Effector memory CD4-positive, alpha-beta T cell (primary cell): Measurements from ENCODE around the gene ME1.

Source experiments
- DNase-seq, 3 donors: peaks; one replicate each; pipeline ENCODE4 v3.0.0-alpha.2; 2020
- H3K27ac ChIP-seq: 2 replicates; pipeline ENCODE4 v1.7.0; 2013; ENCODE audit warnings: mild to moderate bottlenecking, low read length, moderate library complexity; ENCODE audit not compliant: insufficient read depth, poor library complexity, severe bottlenecking
- H3K27me3 ChIP-seq: replicated peaks from 2 replicates; pipeline ENCODE4 v1.7.0; 2013; ENCODE audit warnings: mild to moderate bottlenecking, low read length; ENCODE audit not compliant: insufficient read depth, control insufficient read depth, poor library complexity, severe bottlenecking
- H3K36me3 ChIP-seq: 2 replicates; pipeline ENCODE4 v1.7.0; 2013; ENCODE audit warnings: mild to moderate bottlenecking, low read length, moderate library complexity; ENCODE audit not compliant: control insufficient read depth, insufficient read depth
- H3K4me1 ChIP-seq: 2 replicates; pipeline ENCODE4 v1.7.0; 2013; ENCODE audit warnings: low read length, mild to moderate bottlenecking; ENCODE audit not compliant: control insufficient read depth, insufficient read depth, poor library complexity, severe bottlenecking
- H3K4me3 ChIP-seq: 2 replicates; pipeline ENCODE4 v1.7.0; 2013; ENCODE audit warnings: low read length, low read depth, mild to moderate bottlenecking; ENCODE audit not compliant: insufficient read depth, poor library complexity, severe bottlenecking
- H3K9me3 ChIP-seq: 2 replicates; pipeline ENCODE4 v1.7.0; 2013; ENCODE audit warnings: mild to moderate bottlenecking, low read length, moderate library complexity; ENCODE audit not compliant: control insufficient read depth

Gene ME1

DNA sequence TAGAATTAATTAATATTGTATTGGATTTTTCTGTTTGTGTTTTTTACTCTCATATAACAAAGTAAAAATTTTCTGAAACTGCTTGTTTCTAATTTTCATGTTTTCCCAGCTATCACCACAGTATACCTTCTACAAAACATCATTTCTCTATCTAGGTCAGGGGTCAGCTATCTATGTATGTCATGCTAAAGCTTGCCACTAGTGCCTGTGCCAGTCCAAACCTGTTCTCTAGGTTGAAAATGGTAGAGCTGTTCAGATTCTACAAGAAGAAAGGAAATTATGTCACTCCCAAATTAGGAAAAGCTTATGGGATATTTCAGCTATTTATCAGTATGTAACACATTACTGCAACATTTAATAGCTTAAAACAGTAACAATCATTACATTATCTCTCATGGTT is 5.8 kb upstream of the ME1 start:
- no peak for DNase-seq
- H3K27ac ChIP-seq: no peak overlapping the region
- H3K4me1 ChIP-seq: no peaks in the 10 kb centered on the region
- H3K36me3 ChIP-seq: no peaks in the 10 kb centered on the region
- no peaks in the 10 kb centered on the region for H3K27me3 ChIP-seq
- H3K4me3 ChIP-seq: no peak overlapping the region
- no peaks in the 10 kb centered on the region for H3K9me3 ChIP-seq

DNA sequence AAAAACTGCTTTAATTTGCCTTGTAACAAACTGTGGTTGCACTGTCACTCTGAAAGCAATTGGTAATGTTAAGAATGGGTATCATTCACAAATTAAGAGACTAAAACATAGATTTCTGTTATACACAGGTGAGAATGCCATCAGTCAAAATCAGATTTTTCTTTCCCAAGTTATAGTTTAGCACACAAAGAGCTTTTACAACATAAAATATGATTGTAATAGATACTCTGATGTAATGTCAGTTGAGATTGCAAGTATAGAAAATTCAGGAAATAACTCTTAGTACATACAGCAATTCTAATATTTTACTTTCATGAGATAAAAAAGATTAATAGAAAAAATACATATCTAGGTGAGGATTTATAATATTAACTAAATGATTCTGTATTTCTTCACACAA is 2.3 kb upstream of the ME1 start:
- H3K36me3 ChIP-seq: no peaks in the 10 kb centered on the region
- no peaks in the 10 kb centered on the region for H3K9me3 ChIP-seq
- no peak overlapping the region for H3K4me3 ChIP-seq
- DNase-seq: no peak
- no peaks in the 10 kb centered on the region for H3K4me1 ChIP-seq
- no peaks in the 10 kb centered on the region for H3K27me3 ChIP-seq
- no peak overlapping the region for H3K27ac ChIP-seq

DNA sequence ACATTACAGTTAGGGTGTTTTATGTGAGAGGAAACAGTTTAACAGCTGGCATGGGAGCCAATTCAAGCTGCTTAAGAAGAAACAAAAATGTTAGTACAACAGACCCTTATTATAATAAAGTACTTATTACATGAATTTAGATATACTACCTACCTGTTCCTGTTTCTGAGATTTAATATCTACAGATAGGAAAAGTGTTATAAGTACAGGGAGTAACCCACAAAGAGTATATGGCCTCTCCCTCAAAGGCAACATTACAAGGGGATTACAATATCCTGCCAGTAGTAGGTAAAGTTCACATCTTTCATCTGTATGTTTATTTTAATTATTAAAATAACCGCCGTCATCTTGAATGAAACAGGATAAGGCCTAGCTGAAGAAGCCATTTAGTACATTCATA is 1.8 kb upstream of the ME1 start:
- Histone ChIP-seq H3K4me3 (no peak overlapping the region), H3K36me3 (no peaks in the 10 kb centered on the region), H3K9me3 (no peaks in the 10 kb centered on the region), H3K27ac (no peak overlapping the region), H3K4me1 (no peaks in the 10 kb centered on the region), H3K27me3 (no peaks in the 10 kb centered on the region)
- no peak for DNase-seq

DNA sequence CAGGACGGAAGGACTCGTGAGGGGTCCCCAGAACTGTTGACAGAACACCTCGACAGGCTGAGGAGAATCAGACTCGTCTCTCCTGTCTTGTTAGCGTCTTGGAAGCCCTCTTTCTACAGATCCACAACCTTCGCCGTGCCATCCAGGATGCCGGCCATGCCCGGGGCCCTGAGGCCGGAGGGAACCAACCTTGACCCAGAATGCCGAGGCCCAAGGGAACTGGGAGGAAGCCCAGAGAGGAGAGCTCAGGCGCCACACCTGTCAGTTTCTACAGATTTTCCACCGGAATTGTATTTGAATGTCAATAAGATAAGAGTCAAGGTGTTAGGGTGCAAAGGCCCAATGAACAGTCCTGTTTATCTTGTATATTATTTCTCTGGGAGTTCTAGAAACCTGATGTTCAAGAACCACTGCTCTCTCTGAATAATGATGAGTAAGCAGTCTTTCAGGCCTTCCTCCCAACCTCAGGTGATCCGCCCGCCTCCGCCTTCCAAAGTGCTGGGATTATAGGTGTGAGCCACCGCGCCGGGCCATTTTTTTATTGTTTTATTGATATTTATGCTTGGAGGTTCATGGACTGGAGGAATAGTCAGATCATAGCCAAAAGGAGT is 799 bp upstream of the ME1 start:
- H3K27ac ChIP-seq: no peak overlapping the region
- H3K36me3 ChIP-seq: no peaks in the 10 kb centered on the region
- no peaks in the 10 kb centered on the region for H3K9me3 ChIP-seq
- no peaks in the 10 kb centered on the region for H3K4me1 ChIP-seq
- H3K4me3 ChIP-seq: no peak overlapping the region
- no peaks in the 10 kb centered on the region for H3K27me3 ChIP-seq
- DNase-seq: no peak

DNA sequence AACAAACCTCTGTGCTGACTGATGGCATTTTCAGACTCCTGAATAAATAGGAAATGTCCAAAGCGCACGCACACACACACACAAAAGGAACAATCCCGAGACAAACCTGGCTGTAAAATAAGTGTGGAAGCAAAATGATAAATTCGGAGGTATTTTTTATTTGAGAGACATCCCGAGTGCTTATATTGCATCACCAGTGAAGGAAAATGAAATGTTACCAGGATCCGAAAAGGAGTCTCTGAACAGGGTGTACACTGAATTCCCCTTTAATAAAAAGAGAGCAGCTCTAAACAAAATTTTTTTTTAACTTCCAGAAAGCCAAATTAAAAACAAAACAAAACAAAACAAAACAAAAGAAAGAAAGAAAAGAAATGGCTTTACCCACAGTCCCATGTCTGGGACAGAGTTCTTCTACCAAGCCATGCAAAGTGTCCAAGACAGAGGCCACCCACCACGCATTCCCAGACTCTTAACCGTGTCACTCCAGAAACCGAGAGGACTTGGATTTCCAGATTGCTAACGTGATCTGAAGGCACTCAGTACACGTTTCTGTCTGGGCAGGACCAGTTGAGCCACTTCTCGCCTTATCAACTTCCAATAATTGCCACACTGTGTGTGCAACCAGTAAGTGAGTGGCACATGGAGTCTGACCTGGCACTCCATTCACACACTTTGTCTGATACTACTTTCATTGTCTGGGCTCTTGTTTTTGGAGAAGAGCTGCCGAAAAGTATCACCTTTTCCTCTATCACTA is 817 bp downstream of the ME1 start:
- Histone ChIP-seq H3K36me3 (no peaks in the 10 kb centered on the region), H3K9me3 (no peaks in the 10 kb centered on the region), H3K4me3 (no peak overlapping the region), H3K27ac (no peak overlapping the region), H3K27me3 (no peaks in the 10 kb centered on the region), H3K4me1 (no peaks in the 10 kb centered on the region)
- no peak for DNase-seq

DNA sequence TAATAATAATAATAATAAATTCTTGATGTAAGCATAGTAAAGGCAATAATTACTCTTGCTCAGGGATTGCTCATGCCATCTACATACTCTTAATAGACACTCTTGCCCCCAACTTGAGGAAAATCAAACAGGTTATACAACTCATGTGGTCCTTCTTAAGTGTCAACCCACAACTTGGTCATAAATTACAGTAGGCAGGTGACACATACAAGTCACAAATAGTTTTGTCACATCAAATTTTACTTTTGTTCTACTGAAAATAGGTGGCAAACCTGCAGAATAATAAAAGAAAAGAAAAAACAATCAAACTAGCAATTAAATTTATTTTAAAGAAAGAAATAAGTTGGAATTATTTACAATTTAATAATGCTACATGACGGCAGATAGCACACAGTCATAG is 1.6 kb downstream of the ME1 start:
- no peaks in the 10 kb centered on the region for H3K27me3 ChIP-seq
- H3K9me3 ChIP-seq: no peaks in the 10 kb centered on the region
- H3K36me3 ChIP-seq: no peaks in the 10 kb centered on the region
- H3K4me1 ChIP-seq: no peaks in the 10 kb centered on the region
- no peak overlapping the region for H3K27ac ChIP-seq
- DNase-seq: no peak
- no peak overlapping the region for H3K4me3 ChIP-seq

DNA sequence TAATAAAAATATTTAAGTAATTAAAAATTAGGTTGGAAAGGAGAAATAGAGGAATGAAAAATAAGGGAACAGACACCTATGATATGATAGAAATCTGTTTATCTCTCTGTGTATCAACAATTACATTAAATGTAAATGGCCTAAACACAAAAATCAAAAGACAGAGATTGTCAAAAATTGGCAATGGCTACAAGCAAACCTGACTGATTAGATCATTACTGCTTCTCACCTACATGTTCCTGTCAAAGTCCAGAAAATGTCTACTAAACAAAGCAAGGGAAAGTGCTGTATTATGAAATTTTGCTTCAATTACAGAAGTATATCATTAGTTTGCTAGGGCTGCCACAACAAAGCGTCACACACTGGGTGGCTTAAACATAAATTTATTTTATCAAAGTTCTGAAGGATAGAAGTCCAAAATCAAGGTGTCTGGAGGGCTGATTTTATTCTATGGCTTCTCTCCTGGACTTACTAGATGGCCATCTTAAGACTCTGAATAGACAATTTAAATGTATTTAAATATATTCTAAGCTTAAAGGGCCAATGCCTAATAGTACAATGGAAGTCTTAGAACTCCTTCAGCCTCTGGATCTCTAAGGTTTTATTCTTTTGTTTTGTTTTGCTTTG is 6.3 kb downstream of the ME1 start:
- no peak overlapping the region for H3K4me3 ChIP-seq
- no peak for DNase-seq
- H3K36me3 ChIP-seq: no peaks in the 10 kb centered on the region
- no peaks in the 10 kb centered on the region for H3K27me3 ChIP-seq
- H3K27ac ChIP-seq: no peak overlapping the region
- H3K9me3 ChIP-seq: no peaks in the 10 kb centered on the region
- no peaks in the 10 kb centered on the region for H3K4me1 ChIP-seq

DNA sequence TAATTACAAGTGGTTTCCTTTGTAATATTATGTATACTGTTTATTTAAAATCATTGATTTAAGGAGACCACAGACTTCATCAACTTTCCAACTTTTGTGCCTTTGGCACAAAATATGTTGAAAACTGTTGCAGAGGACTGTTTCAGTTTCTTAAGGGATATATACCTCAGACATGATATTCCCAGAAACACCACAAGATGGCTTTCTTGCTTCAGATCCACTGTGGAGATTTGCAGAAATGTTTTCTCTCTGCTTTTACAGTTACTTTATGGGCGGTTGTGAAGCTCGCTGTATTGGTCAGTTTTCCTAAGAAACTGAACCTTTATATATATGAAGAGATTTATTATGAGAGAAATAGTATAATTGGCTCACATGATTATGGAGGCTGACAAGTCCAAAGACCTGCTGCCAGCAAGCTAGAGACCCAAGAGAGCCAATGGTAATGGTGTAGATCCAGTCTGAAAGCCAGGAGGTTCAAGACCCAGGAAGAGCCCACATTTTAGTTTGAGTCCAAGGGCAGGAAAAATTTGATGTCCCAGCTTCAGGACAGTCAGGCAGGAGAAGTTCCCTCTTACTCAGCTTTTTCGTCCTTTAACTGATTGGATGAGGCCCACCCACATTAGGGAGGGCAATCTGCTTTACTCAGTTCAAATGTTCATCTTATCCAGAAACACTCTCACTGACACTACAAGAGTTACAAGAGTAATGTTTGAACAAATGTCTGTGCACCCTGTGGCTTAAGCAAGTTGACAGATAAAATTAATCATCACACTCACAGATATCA is 12.8 kb downstream of the ME1 start:
- no peak for DNase-seq
- no peak overlapping the region for H3K4me3 ChIP-seq
- no peak overlapping the region for H3K27ac ChIP-seq
- H3K27me3 ChIP-seq: no peaks in the 10 kb centered on the region
- H3K36me3 ChIP-seq: no peaks in the 10 kb centered on the region
- no peaks in the 10 kb centered on the region for H3K4me1 ChIP-seq
- no peaks in the 10 kb centered on the region for H3K9me3 ChIP-seq

DNA sequence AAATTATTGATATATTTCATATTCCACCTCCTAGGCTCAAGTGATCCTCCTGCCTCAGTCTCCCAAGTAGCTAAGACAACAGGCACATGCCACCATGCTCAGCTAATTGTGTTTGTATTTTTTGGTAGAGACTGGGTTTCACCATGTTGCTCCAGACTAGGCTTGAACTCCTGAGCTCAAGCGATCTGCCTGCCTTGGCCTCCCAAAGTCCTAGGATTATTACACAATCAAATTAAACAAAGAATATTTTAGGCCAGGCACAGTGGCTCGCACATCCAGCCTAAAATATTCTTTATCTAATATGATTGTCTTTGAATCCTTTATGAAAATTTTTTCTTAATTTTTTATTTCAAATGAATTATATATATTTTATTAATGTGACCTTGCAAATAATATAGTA is 17.8 kb downstream of the ME1 start:
- Histone ChIP-seq H3K27ac (no peak overlapping the region), H3K36me3 (no peaks in the 10 kb centered on the region), H3K9me3 (no peaks in the 10 kb centered on the region), H3K4me1 (no peaks in the 10 kb centered on the region), H3K4me3 (no peak overlapping the region), H3K27me3 (no peaks in the 10 kb centered on the region)
- no peak for DNase-seq

DNA sequence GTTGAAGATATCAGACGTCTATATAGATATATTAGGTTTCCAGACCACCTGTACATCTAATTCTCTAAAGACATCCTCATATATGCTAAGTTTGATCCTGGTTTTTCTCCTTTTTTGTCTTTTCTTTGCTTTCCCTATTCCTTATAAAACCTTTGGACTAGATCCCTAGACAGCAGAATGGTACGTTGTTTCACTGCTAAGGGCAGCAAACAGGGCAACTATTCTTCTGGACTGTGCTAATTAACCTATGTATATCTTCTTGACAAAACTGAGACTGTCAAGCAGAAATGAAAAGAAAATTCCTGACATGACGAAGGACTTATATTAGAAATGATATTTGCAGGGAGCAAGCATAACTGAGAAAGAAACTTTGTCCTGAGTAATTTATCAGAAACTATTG is 19.1 kb downstream of the ME1 start:
- Histone ChIP-seq H3K27me3 (no peaks in the 10 kb centered on the region), H3K36me3 (no peaks in the 10 kb centered on the region), H3K4me3 (no peak overlapping the region), H3K4me1 (no peaks in the 10 kb centered on the region), H3K9me3 (no peaks in the 10 kb centered on the region), H3K27ac (no peak overlapping the region)
- no peak for DNase-seq
